ENCODE results near the gene TSPAN19.

Gene TSPAN19

DNA sequence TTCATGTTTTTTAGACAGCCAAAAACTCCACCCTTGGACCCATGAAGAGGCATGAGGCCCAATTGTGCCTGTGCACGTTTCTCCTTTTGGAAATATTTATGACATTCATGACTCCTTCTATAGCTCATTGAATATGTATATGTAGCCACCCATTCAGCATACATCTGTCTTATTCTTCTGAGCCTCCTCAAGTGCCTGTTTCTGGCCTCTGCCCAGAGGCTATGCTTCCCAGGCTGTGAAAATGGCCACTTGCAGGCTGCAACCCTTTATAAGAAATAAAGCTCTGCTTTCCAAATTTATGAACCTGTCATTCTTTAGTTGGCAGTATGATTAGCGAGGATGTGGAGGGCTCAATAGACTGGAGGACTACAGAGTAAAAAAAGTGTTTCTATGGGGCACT, 35.3 kb downstream of the TSPAN19 start:
- no peak for DNase-seq (ENCODE audit: low read depth)

DNA sequence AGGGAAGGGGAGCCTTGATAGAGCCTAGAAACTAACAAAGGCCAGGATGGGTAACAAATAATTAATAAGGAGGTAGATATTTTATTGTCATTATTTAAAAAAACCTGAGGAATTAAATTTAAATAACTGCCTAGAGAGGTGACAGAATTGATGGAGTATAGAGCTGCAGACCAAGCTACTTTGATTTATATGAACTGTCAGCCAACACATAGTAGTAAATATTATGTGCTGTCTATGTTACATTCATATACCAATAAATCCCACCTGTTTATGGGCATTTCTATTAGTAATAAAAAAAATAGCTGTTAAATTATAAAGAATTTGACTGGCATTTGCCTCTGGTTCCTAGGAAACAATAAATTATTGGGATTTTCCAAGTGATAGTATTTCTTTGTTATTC, 37.7 kb downstream of the TSPAN19 start:
- no peak for DNase-seq (ENCODE audit: low read depth)

DNA sequence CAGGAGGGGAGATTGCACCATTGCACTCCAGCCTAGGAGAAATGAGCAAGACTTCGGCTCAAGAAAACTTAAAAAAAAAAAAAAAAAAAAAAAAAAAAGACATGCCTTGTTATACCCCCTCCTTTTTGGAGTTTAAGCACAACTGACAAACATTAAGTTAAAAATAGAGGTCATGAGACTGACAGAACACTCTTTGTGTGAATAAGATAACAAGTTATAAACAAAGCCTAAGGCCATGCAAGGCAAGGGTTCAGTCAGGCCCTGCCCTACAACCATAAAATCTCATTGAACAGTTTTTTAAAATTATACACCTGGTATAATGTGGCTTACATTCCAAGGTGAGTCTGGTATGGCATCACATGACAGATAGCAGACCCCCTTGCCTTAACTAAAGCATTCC, 39.3 kb downstream of the TSPAN19 start:
- no peak for DNase-seq (ENCODE audit: low read depth)

DNA sequence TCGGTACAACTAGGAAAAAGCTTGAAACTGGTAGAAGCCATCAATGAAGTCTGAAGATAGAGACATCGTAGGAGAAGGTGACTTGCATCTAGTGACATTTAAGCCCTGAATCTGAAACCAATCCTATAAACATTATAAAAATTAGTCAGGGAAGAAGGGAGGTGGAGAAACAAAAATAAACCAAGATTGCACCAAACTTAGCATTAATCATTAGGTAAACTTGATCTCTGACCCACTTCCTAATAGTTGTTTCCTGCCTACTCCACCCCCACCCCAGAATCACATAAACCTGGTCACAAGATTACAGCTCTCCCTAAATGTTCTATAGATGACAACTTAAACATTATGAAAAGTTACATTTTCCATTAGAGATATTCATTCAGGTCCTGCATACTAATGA, 40.4 kb downstream of the TSPAN19 start:
- peak; percentile 34 for DNase-seq (ENCODE audit: low read depth)

DNA sequence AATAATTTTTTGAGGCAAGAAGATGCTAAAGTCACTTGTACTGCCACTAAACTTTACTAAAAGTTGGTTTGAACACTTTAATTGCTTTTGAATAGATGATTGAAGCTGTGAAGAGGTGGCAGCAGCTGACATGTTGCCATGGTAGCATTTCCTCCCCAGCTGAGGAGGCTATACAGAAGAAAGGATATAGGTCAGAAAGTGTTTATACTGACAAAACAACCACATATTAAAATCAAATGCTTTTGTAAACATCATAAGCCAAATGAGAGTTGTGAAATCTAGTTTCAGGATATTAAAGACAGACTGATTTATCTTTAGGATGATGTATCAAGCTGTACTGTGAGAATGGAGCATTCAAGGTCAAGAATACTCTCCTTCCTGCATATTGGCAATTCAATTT, 41.7 kb downstream of the TSPAN19 start:
- DNase-seq (ENCODE audit: low read depth): peak; percentile 81

DNA sequence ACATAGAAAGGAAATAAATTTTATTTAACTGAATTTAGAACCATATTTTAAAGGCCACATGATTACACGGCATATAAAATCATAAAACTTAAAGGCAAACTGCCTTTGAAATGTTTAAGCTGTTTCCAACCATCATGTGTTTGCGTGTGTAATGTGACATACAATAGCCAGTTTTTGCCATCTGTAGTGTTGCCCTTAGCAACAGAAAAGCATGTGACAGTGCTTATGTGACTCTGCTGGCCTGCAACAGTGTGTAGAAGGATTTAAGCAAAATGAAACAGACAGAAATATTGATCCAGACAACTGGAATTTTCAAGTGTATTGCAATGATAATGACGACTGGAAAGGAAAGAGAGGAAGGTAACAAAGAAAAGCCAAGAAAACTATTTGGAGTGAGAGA, 49.5 kb downstream of the TSPAN19 start:
- no peak for DNase-seq (ENCODE audit: low read depth)

DNA sequence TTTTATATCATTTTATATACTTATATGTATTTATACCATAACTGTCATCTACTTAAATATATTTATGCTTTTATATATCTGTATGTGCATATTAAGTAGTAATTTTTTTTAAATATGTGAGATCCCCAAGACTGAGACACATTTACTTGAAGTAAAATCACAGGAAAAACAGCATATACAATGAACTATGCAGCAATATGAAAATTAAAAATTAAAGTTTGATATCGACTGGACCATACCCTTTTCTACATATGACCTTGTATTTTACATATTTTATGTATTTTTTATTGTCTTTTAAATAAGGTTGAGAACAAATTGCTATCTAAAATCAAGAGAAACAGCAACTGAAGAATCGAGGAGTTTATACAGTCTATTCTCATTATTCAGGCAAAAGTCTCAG, 50.0 kb downstream of the TSPAN19 start:
- no peak for DNase-seq (ENCODE audit: low read depth)

DNA sequence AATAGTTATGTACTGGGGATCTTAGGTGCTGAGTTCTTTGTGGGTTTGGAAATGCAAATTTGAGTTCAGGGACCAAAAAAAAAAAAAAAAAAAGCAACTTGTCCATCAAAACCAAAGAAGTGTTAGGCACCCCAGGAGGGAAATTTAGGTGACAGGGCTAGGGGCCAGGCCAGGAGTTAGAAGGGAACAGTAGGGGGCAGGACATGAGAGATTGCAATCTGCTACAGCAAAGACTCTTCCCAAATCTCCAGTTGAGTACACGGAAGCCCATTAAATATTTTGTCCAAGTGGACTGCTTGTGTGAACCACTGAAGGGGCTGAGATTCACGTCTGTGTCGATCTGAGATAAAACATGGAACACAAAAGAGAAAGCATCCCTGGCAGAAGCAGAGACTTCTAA, 52.8 kb downstream of the TSPAN19 start:
- DNase-seq (ENCODE audit: low read depth): no peak

DNA sequence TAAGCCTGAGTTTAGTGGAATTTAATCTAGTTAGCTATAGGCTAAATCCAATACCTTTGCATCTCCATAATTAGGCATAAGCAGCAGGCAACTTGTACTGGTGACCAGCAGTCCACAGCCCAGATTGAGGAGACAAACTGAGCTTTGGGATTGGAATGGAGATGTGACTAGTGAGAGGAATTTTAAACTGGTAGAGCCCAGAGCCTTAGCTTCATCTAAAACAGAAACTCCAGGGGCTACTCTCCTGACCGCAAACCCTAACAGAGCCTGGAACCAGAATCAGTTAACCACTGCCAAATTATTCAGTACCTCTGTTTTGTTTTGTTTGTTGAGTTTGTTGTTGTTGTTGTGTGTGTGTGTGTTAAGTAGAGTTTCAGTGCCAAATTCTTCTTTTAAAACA, 53.2 kb downstream of the TSPAN19 start:
- no peak for DNase-seq (ENCODE audit: low read depth)

DNA sequence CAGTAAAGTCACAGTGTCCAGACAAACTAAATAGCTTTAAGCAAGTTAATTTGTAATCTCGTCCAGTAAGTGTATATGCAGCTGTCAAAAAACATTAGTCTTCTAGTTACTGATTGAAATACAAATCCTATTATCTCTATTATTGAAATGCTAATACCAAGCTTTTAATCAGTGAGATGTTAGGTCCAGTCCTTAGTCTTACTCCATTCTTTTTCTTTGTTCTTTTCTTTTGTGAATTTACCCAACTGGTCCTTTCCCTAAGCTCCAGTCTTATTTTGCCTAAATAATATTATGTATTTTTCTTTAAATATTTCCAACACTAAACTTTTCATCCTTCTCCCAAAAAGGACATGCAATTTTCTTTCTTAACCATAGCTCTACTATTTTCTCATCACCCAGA, 57.2 kb downstream of the TSPAN19 start:
- no peak for DNase-seq (ENCODE audit: low read depth)

DNA sequence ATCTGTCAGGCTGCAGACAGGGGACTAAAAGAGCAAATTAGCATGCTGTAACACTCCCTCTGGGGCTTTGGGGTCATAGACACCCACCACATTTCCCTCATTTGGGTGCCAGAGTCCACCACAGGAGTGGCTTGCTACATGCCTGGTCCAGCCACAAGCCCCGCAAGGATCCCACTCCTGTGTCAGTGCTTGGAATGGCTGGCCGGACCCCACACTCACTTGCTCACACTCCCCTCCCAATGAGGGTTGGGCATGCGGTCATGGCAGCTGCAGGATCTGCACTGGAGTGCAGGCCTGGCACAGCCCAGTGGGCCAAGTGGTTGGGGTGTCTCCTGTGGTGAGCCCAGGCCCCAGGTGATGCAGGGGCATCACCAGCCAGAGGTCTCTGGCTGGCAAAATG, 59.9 kb downstream of the TSPAN19 start:
- no peak for DNase-seq (ENCODE audit: low read depth)

DNA sequence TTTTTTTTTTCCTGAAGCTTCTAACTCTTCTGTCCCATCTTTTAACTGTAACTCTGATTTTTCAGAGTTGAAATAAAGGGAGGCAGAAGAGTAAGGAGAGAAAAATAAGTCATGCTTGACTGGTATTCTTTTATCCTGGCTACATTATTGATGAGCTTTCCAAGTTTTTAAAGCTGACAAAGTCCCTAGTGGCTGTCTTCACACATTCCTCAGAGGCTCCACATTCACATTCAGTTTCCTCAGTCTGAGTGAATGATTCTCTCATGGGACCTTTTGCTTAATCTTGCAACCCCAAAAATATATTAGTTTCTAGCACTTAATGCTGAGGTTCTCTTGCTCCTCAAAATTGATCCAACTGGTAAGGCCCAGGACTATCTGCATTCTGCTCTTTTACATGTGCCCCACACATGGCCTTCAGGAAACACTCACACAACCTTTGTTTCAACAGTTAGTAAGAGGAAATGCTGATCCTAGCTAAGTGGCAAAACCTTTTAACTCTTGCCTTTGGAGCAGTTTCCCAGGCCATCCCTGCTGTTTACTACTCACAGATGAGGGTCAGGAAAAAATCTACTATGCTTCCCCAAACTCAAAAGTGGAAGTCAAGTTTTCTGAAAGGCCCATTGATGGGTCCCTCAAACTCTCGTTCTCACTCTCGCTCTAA, 61.8 kb downstream of the TSPAN19 start:
- DNase-seq (ENCODE audit: low read depth): no peak

DNA sequence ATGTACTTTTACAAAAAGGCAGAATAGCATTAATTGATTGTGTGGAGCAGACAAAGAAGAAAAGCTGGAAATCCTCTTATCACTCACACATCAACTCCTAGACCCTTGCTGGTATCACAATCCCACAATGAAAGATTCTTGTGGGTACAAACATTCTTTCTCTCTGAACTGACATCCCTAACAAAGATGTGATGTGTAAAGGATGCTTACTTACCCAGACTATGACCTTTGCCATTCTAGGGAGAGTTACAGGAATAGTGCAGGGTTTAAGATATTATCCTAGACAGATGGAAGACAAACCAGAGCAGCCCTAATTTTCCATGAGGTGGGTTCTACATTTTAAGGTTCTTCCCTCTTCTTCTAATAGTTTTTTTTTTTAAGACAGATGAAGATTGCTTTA, 63.1 kb downstream of the TSPAN19 start:
- DNase-seq (ENCODE audit: low read depth): no peak

DNA sequence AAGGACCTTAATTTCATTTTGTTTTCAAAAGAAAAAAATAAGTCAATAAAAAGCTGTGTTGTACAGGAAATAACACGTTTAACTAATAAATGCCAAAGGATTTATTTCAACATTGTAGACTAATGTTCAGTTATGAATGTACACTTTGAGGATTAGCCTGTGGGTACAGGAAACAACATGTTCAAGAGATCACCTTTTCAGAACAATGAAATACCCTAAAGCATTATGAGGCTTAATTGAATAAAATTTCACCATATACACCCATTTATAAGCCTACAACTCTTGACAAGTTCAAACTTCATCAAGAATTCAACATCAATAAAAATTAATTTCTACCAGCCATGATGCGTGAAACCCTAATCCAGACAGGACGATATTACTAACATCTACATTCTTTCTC, 66.9 kb downstream of the TSPAN19 start:
- DNase-seq (ENCODE audit: low read depth): no peak

Data from iris pigment epithelial cell (primary cell).